Regular cardiac myocyte (primary cell): ENCODE measurements around the gene CALD1. TPM values are rescaled to one million over a fixed set of nuclear protein-coding genes. Genes with fewer than 3 reads are reported as not detected.

Experiments used
- total RNA-seq: library from RNA; depleted of rRNA; stranded (reverse); fragments of >200 nt; gene quantifications from 2 replicates; pipeline ENCODE4 v1.2.3, GENCODE V29; 2014

CALD1 gene
- 477 and 1,050 TPM in 2 replicates for total RNA-seq

GRCh38 chr7:134778941-134779740 is at the start of gene CALD1:
Gene CALD1 (plus strand): TSS chr7:134779634. CDS start chr7:134867734, 88,100 bp downstream.

GRCh38 chr7:134986363-134987251 is 207.2 kb downstream of the CALD1 start, which contains the start of gene AGBL3:
Gene AGBL3 (plus strand): TSS chr7:134986508. CDS start chr7:134987934, 1,426 bp downstream.

Other genes with a start within 250 kb of the CALD1 start
- not detected in 2 replicates for gene AKR1B15, start 230.5 kb upstream of the CALD1 start, total RNA-seq
- 36.6 and 45.8 TPM in 2 replicates for gene BPGM, start 132.8 kb upstream of the CALD1 start, total RNA-seq
- 0.96 and 2.5 TPM in 2 replicates for gene AGBL3, start 206.9 kb downstream of the CALD1 start, total RNA-seq